Psoas muscle (tissue), 8 donors: ENCODE data around the gene RABGAP1L. TPM values are rescaled to one million over a fixed set of nuclear protein-coding genes. Genes with fewer than 3 reads are reported as not detected.

Experiments
- ATAC-seq, 4 donors: fragments of 200-7000 bp; cut with Tn5 transposase; one replicate each; pipeline ENCODE4 v1.9.1; 2020; ENCODE audit warnings: moderate library complexity in 3 of 4, mild to moderate bottlenecking in 2 of 4
- DNase-seq, 2 donors: peaks; one replicate each; pipeline ENCODE4 v3.0.0-alpha.2; 2020
- H3K27ac ChIP-seq: fragments of 200-600 bp; one replicate; pipeline ENCODE4 v1.8.0; 2022
- H3K27me3 ChIP-seq, 3 donors: fragments of 200-600 bp in 1 of 3; one replicate each; pipeline versions ENCODE4 v1.6.1 to v1.8.0; 2013 to 2022; ENCODE audit warnings: low read length in 2 of 3, mild to moderate bottlenecking in 2 of 3, moderate library complexity in 1 of 3; ENCODE audit not compliant: insufficient read depth in 3 of 3
- H3K36me3 ChIP-seq, 2 donors: fragments of 200-600 bp in 1 of 2; one replicate each; pipeline versions ENCODE4 v1.6.1 to v1.8.0; 2013 to 2022; ENCODE audit warnings: low read depth in 1 of 2, mild to moderate bottlenecking in 1 of 2, moderate library complexity in 1 of 2; ENCODE audit not compliant: insufficient read depth in 1 of 2
- H3K4me1 ChIP-seq: fragments of 200-600 bp; one replicate; pipeline ENCODE4 v1.8.0; 2022
- H3K4me3 ChIP-seq: fragments of 200-600 bp; one replicate; pipeline ENCODE4 v1.8.0; 2022; ENCODE audit warnings: mild to moderate bottlenecking
- H3K9me3 ChIP-seq: fragments of 200-600 bp; one replicate; pipeline ENCODE4 v1.8.0; 2022
- WGBS, 3 donors: extraction: QIAGEN DNeasy Blood & Tissue Kit; methylation state at CpG; one replicate each; pipeline versions ENCODE4 v1.1.6 to v1.1.7; 2013; 5-methylcytosine and 5-hydroxymethylcytosine counted together
- intact Hi-C, 2 donors: fragments of 100-400 bp; cut with DNase I; formaldehyde crosslinking; loops; one replicate each; pipeline versions ENCODE4 v1.11.0 to v1.14.2; 2022
- polyA plus RNA-seq, 3 donors: library from polyadenylated mRNA; stranded (reverse); fragments of 200-250 nt; gene quantifications; one replicate each; pipeline ENCODE4 v1.2.3, GENCODE V29; 2013
- total RNA-seq, 4 donors: library from RNA; stranded (reverse); fragmentation: NEBNext Ultra II Directional in 2 of 4; extraction: Animal tissue kit (Norgen Biotek cat#: 25700) in 2 of 4; gene quantifications; one replicate each; pipeline versions ENCODE4 v1.2.1 to v1.2.4, GENCODE V29; 2021 to 2023
- TF ChIP-seq, protein P1 (sequence below): fragments of 200-600 bp; IDR thresholded peaks from one replicate; pipeline ENCODE4 v1.8.0; 2022; ENCODE audit warnings: antibody characterized with exemption
- donor health status: healthy with polysubstance abuse.
- donor health status: DM: no; HTN: no; CAD: no; lungs with moderate emphysema.
- donor health status: Bipolar disorder and iron deficiency.
- donor health status: healthy.
- donor health status: DM: yes; HTN: yes; CAD: no.
- donor health status: DM: no; HTN: no; CAD: no.
- donor health status: DM: no; HTN: no; CAD: no.
- donor health status: DM: yes; HTN: yes; CAD: no.

RABGAP1L gene
- total and polyA plus RNA-seq, 7 donors = 2.9 to 14.4 (median 8.7) TPM

- Histone ChIP-seq H3K9me3 (no peaks in the 10 kb centered on the region), H3K27ac (peak overlapping the region; percentile 11), H3K36me3 (peaks cover 13 to 96% of the 10 kb centered on the region in 2 donors), H3K4me1 (peaks cover 10% of the 10 kb centered on the region), H3K27me3 (no peaks in the 10 kb centered on the region), H3K4me3 (no peak overlapping the region)
- ATAC-seq = peak in 2 of 4 donors; percentile 44 to 63
- 33 to 52% (median 50%) methylated on average over 10 of the region's 10 CpGs for WGBS, 3 donors
- DNase-seq = no peak
- TF ChIP-seq, protein P1, sequence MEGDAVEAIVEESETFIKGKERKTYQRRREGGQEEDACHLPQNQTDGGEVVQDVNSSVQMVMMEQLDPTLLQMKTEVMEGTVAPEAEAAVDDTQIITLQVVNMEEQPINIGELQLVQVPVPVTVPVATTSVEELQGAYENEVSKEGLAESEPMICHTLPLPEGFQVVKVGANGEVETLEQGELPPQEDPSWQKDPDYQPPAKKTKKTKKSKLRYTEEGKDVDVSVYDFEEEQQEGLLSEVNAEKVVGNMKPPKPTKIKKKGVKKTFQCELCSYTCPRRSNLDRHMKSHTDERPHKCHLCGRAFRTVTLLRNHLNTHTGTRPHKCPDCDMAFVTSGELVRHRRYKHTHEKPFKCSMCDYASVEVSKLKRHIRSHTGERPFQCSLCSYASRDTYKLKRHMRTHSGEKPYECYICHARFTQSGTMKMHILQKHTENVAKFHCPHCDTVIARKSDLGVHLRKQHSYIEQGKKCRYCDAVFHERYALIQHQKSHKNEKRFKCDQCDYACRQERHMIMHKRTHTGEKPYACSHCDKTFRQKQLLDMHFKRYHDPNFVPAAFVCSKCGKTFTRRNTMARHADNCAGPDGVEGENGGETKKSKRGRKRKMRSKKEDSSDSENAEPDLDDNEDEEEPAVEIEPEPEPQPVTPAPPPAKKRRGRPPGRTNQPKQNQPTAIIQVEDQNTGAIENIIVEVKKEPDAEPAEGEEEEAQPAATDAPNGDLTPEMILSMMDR = no peak
- intact Hi-C loops = no loop called here
These were observed 850.2 kb downstream of the RABGAP1L start for GRCh38 chr1:175009532-175009931.

GRCh38 chr1:175013445-175013844 is 854.1 kb downstream of the RABGAP1L start:
- TF ChIP-seq, protein P1 = no peak
- H3K27ac ChIP-seq = peak overlapping the region; percentile 39
- ATAC-seq (no peak), DNase-seq (no peak)
- peaks cover 10 to 97% of the 10 kb centered on the region in 2 donors for H3K36me3 ChIP-seq
- intact Hi-C loops = no loop called here
- H3K9me3 ChIP-seq = no peaks in the 10 kb centered on the region
- peaks cover 32% of the 10 kb centered on the region for H3K4me1 ChIP-seq
- no peaks in the 10 kb centered on the region for H3K27me3 ChIP-seq
- no peak overlapping the region for H3K4me3 ChIP-seq
- 32 to 86% (median 74%) methylated on average over 1 of the region's 1 CpG for WGBS, 3 donors

GRCh38 chr1:175015243-175015642 is 855.9 kb downstream of the RABGAP1L start:
- ATAC-seq = no peak
- 75 to 91% (median 77%) methylated on average over 4 of the region's 4 CpGs for WGBS, 3 donors
- H3K36me3 ChIP-seq = peaks cover 10 to 94% of the 10 kb centered on the region in 2 donors

GRCh38 chr1:175019524-175019923 is 860.2 kb downstream of the RABGAP1L start:
- peaks cover 0 to 59% of the 10 kb centered on the region in 2 donors for H3K36me3 ChIP-seq

More at GRCh38 chr1:175015243-175015642, 855.9 kb downstream of the RABGAP1L start:
- intact Hi-C loops = no loop called here
- TF ChIP-seq, protein P1 = no peak
- Histone ChIP-seq H3K27ac (peak overlapping the region; percentile 77), H3K4me3 (no peak overlapping the region), H3K9me3 (no peaks in the 10 kb centered on the region), H3K27me3 (no peaks in the 10 kb centered on the region), H3K4me1 (peaks cover 24% of the 10 kb centered on the region)
- no peak for DNase-seq

More at GRCh38 chr1:175019524-175019923, 860.2 kb downstream of the RABGAP1L start:
- DNase-seq = no peak
- Histone ChIP-seq H3K4me1 (peaks cover 32% of the 10 kb centered on the region), H3K9me3 (no peaks in the 10 kb centered on the region), H3K4me3 (no peak overlapping the region), H3K27ac (no peak overlapping the region), H3K27me3 (no peaks in the 10 kb centered on the region)
- no peak for ATAC-seq
- WGBS, 3 donors = 78 to 85% (median 80%) methylated on average over 3 of the region's 3 CpGs
- intact Hi-C loops = no loop called here
- TF ChIP-seq, protein P1 = no peak
